AG04449 (cell line): ENCODE results near the gene GOLGA1.

Experiments used
- CTCF ChIA-PET: fragments of 350-600 bp; formaldehyde crosslinking; extraction: SDS; loops from one replicate; lab custom pipeline; 2021; ENCODE audit warnings: antibody characterized with exemption; lab: Yijun Ruan, JAX
- POLR2A ChIA-PET: fragments of 400-600, 350-600 bp; formaldehyde crosslinking; extraction: SDS; loops from one replicate; lab custom pipeline; 2020; ENCODE audit warnings: antibody characterized with exemption, inconsistent platforms; lab: Yijun Ruan, JAX
- DNase-seq: peaks from one replicate; pipeline ENCODE4 v3.0.0-alpha.2; 2010; ENCODE audit warnings: low read depth, low spot score
- H3K4me3 ChIP-seq: 2 replicates; pipeline ENCODE4 v1.5.1; 2011; ENCODE audit warnings: low read depth, mild to moderate bottlenecking, control low read depth, low read length
- TF ChIP-seq, protein P1 (sequence below): IDR thresholded peaks from one replicate; pipeline ENCODE4 v1.5.1; 2011; ENCODE audit warnings: mild to moderate bottlenecking, moderate library complexity, low read length, control low read depth, inconsistent platforms; ENCODE audit not compliant: insufficient read depth; ENCODE audit errors: missing control alignments

Gene GOLGA1

DNA sequence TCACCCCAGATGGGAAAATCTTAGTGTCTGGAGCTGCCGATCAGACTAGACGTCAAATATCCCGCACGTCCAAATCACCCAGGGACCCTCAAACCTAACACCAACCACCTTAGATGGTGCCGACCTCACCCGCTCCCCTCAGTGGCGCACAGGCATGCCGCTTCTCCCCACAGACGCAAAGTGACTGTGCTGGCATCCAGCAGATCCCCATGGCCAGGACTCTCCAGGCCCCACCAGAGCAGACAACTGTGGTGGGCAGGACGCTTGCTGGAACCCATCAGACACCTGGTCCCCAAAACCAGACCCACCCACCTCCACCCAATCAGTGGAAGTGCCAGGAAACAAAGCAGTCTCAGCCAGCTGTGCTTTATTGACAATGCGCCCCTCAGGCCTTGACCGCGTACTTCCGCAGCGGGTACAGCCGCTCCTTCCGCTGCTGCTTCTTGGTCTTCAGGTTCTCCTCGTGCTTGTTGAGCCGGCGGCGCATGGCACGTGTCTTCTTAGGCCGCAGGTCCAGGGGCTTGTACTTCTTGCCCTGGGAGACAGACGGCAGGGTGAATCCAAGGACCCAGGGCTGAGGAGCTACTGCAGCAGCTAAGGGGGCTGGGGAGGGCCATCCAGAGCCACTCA is 83.2 kb downstream of the GOLGA1 start:
- ChIA-PET POLR2A (interaction anchor here (2.1 kb wide), 1 partner anchor 78 kb away, joined by 5 read pairs; no protein-coding TSS in a partner anchor), CTCF (interaction anchor here (1.0 to 42.1 kb wide), 3 partner anchors 20 to 516 kb away, joined by 3 to 2098 read pairs (median 276); partner anchors contain the start of genes NR6A1 and OLFML2A)
- TF ChIP-seq, protein P1, sequence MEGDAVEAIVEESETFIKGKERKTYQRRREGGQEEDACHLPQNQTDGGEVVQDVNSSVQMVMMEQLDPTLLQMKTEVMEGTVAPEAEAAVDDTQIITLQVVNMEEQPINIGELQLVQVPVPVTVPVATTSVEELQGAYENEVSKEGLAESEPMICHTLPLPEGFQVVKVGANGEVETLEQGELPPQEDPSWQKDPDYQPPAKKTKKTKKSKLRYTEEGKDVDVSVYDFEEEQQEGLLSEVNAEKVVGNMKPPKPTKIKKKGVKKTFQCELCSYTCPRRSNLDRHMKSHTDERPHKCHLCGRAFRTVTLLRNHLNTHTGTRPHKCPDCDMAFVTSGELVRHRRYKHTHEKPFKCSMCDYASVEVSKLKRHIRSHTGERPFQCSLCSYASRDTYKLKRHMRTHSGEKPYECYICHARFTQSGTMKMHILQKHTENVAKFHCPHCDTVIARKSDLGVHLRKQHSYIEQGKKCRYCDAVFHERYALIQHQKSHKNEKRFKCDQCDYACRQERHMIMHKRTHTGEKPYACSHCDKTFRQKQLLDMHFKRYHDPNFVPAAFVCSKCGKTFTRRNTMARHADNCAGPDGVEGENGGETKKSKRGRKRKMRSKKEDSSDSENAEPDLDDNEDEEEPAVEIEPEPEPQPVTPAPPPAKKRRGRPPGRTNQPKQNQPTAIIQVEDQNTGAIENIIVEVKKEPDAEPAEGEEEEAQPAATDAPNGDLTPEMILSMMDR: no peak
- no peak for DNase-seq
- H3K4me3 ChIP-seq: no peak overlapping the region

DNA sequence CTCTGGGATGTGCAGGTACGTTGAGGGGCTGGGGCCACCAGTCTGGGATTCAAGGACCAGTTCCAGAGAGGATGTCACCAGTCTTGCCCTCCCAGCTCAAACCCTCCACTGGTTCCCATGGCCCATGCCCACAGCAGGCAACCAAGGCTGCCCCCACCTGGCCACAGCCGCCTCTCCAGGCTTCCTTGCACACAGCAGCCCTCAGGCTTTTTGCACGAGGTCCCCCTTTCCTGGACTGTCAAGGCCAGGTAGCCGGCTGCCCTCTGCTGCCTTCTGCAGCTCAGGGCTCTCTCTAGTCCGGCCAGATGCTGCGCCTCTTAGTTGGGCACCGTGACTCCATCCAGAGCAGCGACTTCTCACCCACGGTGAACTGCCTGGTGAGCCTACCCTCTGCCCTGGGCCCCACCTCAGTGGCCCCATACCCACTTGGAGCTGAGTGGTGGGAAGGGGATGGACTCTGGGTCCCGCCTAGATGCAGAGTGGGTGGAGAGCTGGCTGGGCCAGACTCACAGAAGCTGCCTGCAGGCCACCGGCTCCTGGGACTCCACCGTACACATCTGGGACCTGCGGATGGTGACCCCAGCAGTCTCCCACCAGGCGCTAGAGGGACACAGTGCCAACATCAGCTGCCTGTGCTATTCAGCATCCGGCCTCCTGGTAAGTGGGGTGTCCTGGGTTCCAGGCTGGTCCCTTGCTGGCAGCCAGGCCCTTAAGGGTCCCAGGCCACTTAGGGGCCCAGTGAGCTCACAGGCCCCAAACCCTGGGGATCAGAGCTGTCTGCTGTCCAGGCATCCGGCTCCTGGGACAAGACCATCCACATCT is 84.7 kb downstream of the GOLGA1 start:
- H3K4me3 ChIP-seq: no peak overlapping the region
- POLR2A ChIA-PET: interaction anchor here (0.7 to 2.1 kb wide), 5 partner anchors 13 to 271 kb away, joined by 3 to 7 read pairs (median 4); partner anchors contain the start of gene OLFML2A
- CTCF ChIA-PET: interaction anchor here (1.0 to 42.1 kb wide), 11 partner anchors 11 to 518 kb away, joined by 3 to 2098 read pairs (median 6); partner anchors contain the start of genes NR6A1 and OLFML2A
- TF ChIP-seq, protein P1: peak; percentile 60
- no peak for DNase-seq

DNA sequence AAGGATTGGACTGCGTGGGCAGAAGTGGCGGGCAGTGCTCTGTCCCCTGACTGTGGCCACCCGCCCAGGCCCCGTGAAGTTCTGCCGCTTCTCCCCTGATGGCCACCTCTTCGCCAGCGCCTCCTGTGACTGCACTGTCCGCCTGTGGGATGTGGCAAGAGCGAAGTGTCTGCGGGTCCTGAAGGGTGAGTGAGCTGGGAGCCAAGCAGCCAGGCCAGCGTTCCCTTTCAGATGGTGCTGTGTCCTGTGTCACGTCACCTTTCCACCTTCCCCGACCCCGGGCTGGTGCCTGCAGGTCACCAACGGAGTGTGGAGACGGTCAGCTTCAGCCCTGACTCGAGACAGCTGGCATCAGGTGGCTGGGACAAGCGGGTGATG is 85.3 kb downstream of the GOLGA1 start:
- DNase-seq: no peak
- ChIA-PET CTCF (interaction anchor here (1.0 to 42.1 kb wide), 11 partner anchors 12 to 519 kb away, joined by 3 to 2098 read pairs (median 6); partner anchors contain the start of genes NR6A1 and OLFML2A), POLR2A (interaction anchor here (0.7 to 2.1 kb wide), 5 partner anchors 13 to 271 kb away, joined by 3 to 7 read pairs (median 4); no protein-coding TSS in a partner anchor)
- TF ChIP-seq, protein P1: no peak
- H3K4me3 ChIP-seq: no peak overlapping the region

DNA sequence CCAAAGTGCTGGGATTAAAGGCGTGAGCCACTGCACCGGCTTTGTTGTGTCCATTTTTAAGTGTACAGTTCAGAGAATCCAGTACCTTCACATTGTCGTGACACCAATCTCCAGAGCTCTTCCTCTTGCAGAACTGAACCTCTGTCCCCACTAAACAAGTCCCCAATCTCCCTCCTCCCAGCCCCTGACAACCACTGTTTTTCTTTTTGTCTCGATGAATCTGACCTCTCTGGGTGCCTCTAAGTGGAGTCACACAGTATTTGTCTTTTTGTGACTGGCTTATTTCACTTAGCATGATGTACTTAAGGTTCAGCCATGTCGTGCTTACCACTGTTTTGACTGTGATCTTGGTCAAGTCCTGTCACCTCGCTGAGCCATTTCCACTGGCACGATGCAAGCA is 86.1 kb downstream of the GOLGA1 start:
- no peak overlapping the region for H3K4me3 ChIP-seq
- CTCF ChIA-PET: interaction anchor here (0.8 to 42.1 kb wide), 13 partner anchors 10 to 520 kb away, joined by 3 to 2098 read pairs (median 19); partner anchors contain the start of genes NR6A1 and OLFML2A
- no peak for DNase-seq
- TF ChIP-seq, protein P1: no peak
- POLR2A ChIA-PET: interaction anchor here (0.6 to 1.8 kb wide), 3 partner anchors 14 to 80 kb away, joined by 3 to 7 read pairs (median 3); no protein-coding TSS in a partner anchor

DNA sequence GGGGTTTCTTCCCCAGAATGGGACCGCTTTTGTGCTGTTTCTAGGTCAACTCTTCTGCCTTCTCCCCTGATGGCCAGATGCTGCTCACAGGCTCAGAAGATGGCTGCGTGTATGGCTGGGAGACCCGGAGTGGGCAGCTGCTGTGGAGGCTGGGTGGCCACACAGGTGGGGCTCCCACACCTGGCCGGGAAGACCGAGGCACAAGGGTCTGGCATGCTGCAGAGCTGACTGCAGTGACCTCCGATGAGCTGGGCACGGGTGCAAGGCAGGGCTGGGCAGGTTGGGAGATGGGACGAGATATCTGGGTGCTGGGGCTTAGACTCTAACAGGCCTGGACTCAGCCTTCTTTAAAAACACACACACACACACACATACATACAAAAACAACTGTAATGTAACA is 86.7 kb downstream of the GOLGA1 start:
- H3K4me3 ChIP-seq: no peak overlapping the region
- TF ChIP-seq, protein P1: no peak
- no peak for DNase-seq
- CTCF ChIA-PET: interaction anchor here (0.8 to 42.1 kb wide), 24 partner anchors 8 to 527 kb away, joined by 3 to 2098 read pairs (median 8); partner anchors contain the start of genes ARPC5L, NR6A1, OLFML2A and RPL35
- POLR2A ChIA-PET: interaction anchor here (1.2 to 1.6 kb wide), 3 partner anchors 8 to 82 kb away, joined by 6 to 12 read pairs (median 7); partner anchors contain the start of gene ARPC5L
